Tibial artery (tissue), 4 donors: Measurements from ENCODE around the gene PARK7.
A peak's percentile ranks its signal among the peaks of the same experiment; 100 is the strongest.
"Not testable (repeated sequence)": the region's sequence is repeated elsewhere in the genome, so short reads cannot be mapped to it uniquely, and the experiment has no call there.

ENCODE experiments used
- DNase-seq, 2 donors: peaks; one replicate each; pipeline ENCODE4 v3.0.0-alpha.2; 2019
- H3K27ac ChIP-seq, 2 donors: fragments of 200-600 bp; sonication (generic) in 1 of 2; 1 replicate in 1 of 2; 2 replicates in 1 of 2; pipeline ENCODE4 v1.5.1; 2018 to 2019; ENCODE audit warnings: mild to moderate bottlenecking in 1 of 2
- H3K27me3 ChIP-seq, 2 donors: fragments of 200-600 bp; sonication (generic) in 1 of 2; one replicate each; pipeline versions ENCODE4 v1.5.1 to v1.6.0; 2016 to 2019
- H3K36me3 ChIP-seq, 3 donors: fragments of 200-600 bp; sonication (generic) in 2 of 3; one replicate each; pipeline ENCODE4 v1.5.1; 2016 to 2019; ENCODE audit warnings: mild to moderate bottlenecking in 2 of 3
- H3K4me1 ChIP-seq, 4 donors: fragments of 200-600 bp; sonication (generic) in 2 of 4; 1 replicate in 3 of 4; 2 replicates in 1 of 4; pipeline ENCODE4 v1.5.1; 2016 to 2019
- H3K4me3 ChIP-seq, 2 donors: fragments of 200-600 bp; sonication (generic) in 1 of 2; 1 replicate in 1 of 2; 2 replicates in 1 of 2; pipeline ENCODE4 v1.5.1; 2018 to 2019; ENCODE audit warnings: mild to moderate bottlenecking in 2 of 2
- H3K9me3 ChIP-seq, 3 donors: fragments of 200-600 bp; sonication (generic) in 1 of 3; one replicate each; pipeline ENCODE4 v1.5.1; 2016 to 2019
- CTCF ChIP-seq, 2 experiments: fragments of 200-600 bp in 1 of 2; fragments of 450-650 bp in 1 of 2; IDR thresholded peaks; one replicate each; pipeline ENCODE4 v1.5.1; 2017 to 2019; ENCODE audit warnings: antibody characterized with exemption in 2 of 2, mild to moderate bottlenecking in 1 of 2, moderate library complexity in 1 of 2
- intact Hi-C: fragments of 100-400 bp; cut with DNase I; formaldehyde crosslinking; loops from one replicate; pipeline ENCODE4 v1.15.0; 2023; ENCODE audit warnings: low total_unique reads

Gene PARK7

DNA sequence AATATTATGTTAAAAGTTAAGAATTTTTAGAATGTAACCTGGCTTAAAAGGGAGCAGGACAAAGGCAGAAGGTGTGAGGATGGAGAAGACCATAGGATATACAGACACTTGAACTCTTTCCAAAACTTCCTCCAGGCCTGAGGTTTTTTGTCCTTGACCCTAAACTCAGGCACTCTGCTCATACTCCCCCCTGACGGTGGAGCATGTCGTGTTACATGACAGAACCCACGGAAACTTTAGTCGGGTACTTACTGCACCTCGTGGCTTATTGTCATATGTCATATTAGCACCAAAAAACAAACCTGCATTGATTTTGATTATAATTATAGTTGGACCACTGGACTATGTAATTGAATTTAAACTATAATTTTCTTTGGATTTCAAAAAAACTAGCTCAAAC, 41.6 kb upstream of the PARK7 start:
- Histone ChIP-seq H3K4me3 (no peak overlapping the region), H3K9me3 (no peaks in the 10 kb centered on the region), H3K4me1 (peaks cover 0 to 10% (median 0%) of the 10 kb centered on the region in 4 donors), H3K27ac (no peak overlapping the region), H3K27me3 (peaks cover 0 to 2% of the 10 kb centered on the region in 2 donors), H3K36me3 (no peaks in the 10 kb centered on the region)
- DNase-seq: no peak
- intact Hi-C loops: no loop called here
- no peak for TF ChIP-seq CTCF (IDR thresholded peaks at IDR 0.05)

GRCh38 chr1:7921796-7922195, 39.7 kb upstream of the PARK7 start:
- H3K27me3 ChIP-seq: peaks cover 0 to 5% of the 10 kb centered on the region in 2 donors
- no peaks in the 10 kb centered on the region for H3K9me3 ChIP-seq
- TF ChIP-seq CTCF (IDR thresholded peaks at IDR 0.05): no peak
- intact Hi-C loops: no loop called here
- H3K4me3 ChIP-seq: peak overlapping the region; percentile 2 to 12
- H3K27ac ChIP-seq: peak overlapping the region; percentile 52 to 67
- H3K36me3 ChIP-seq: no peaks in the 10 kb centered on the region
- peaks cover 0 to 10% (median 0%) of the 10 kb centered on the region in 4 donors for H3K4me1 ChIP-seq
- no peak for DNase-seq

- TF ChIP-seq CTCF (IDR thresholded peaks at IDR 0.05): no peak
- peaks cover 0 to 10% of the 10 kb centered on the region in 2 donors for H3K27me3 ChIP-seq
- intact Hi-C loops: no loop called here
Observed at GRCh38 chr1:7922301-7922700, 39.2 kb upstream of the PARK7 start.

GRCh38 chr1:7927061-7927460, 34.5 kb upstream of the PARK7 start:
- DNase-seq, intact Hi-C loops, H3K4me3 ChIP-seq, H3K36me3 ChIP-seq, H3K4me1 ChIP-seq, H3K27ac ChIP-seq, H3K9me3 ChIP-seq: not testable (repeated sequence)
- peaks cover 0 to 37% of the 10 kb centered on the region in 2 donors for H3K27me3 ChIP-seq

More at GRCh38 chr1:7922301-7922700, 39.2 kb upstream of the PARK7 start:
- Histone ChIP-seq H3K4me1 (peaks cover 0 to 10% (median 0%) of the 10 kb centered on the region in 4 donors), H3K36me3 (no peaks in the 10 kb centered on the region), H3K27ac (peak overlapping the region; percentile 52 to 67), H3K9me3 (no peaks in the 10 kb centered on the region), H3K4me3 (peak overlapping the region in 1 of 2 donors; percentile 12)
- no peak for DNase-seq

GRCh38 chr1:7928247-7928646, 33.3 kb upstream of the PARK7 start:
- no peak for DNase-seq
- TF ChIP-seq CTCF (IDR thresholded peaks at IDR 0.05): no peak
- H3K27ac ChIP-seq: no peak overlapping the region
- intact Hi-C loops: no loop called here
- H3K4me3 ChIP-seq: no peak overlapping the region
- no peaks in the 10 kb centered on the region for H3K4me1 ChIP-seq
- H3K27me3 ChIP-seq: peaks cover 0 to 39% of the 10 kb centered on the region in 2 donors
- no peaks in the 10 kb centered on the region for H3K36me3 ChIP-seq
- no peaks in the 10 kb centered on the region for H3K9me3 ChIP-seq

- intact Hi-C loops: no loop called here
- Histone ChIP-seq H3K27ac (no peak overlapping the region), H3K27me3 (peaks cover 0 to 47% of the 10 kb centered on the region in 2 donors), H3K9me3 (no peaks in the 10 kb centered on the region), H3K4me3 (no peak overlapping the region), H3K36me3 (no peaks in the 10 kb centered on the region), H3K4me1 (no peaks in the 10 kb centered on the region)
- no peak for DNase-seq
- no peak for TF ChIP-seq CTCF (IDR thresholded peaks at IDR 0.05)
Observed at GRCh38 chr1:7929637-7930036, 31.9 kb upstream of the PARK7 start.
